Loucy (cell line): ENCODE measurements around the gene AMBRA1.

Source experiments
- H2AFZ ChIP-seq: fragments of 200-600 bp; sonication (generic); 2 replicates; pipeline ENCODE4 v1.6.0; 2016; ENCODE audit warnings: antibody characterized with exemption, mild to moderate bottlenecking, low read length, moderate library complexity
- H3F3A ChIP-seq: fragments of 200-600 bp; 2 replicates; pipeline ENCODE4 v1.6.0; 2016; ENCODE audit warnings: antibody characterized with exemption, low read depth, mild to moderate bottlenecking
- H3K27me3 ChIP-seq: fragments of 200-600 bp; sonication (generic); 2 replicates; pipeline ENCODE4 v1.6.1; 2014; ENCODE audit warnings: low read length, mild to moderate bottlenecking; ENCODE audit not compliant: insufficient read depth, poor library complexity, severe bottlenecking
- H3K36me3 ChIP-seq: fragments of 200-600 bp; sonication (generic); 2 replicates; pipeline ENCODE4 v1.6.1; 2016; ENCODE audit warnings: low read length; ENCODE audit not compliant: insufficient read depth
- H3K4me1 ChIP-seq: fragments of 200-600 bp; sonication (generic); 2 replicates; pipeline ENCODE4 v1.5.1; 2014; ENCODE audit warnings: low read length, mild to moderate bottlenecking; ENCODE audit not compliant: insufficient read depth, poor library complexity, severe bottlenecking
- H3K4me2 ChIP-seq: fragments of 200-600 bp; sonication (generic); 2 replicates; pipeline ENCODE4 v1.6.0; 2014; ENCODE audit warnings: antibody characterized with exemption, low read length, low read depth, mild to moderate bottlenecking; ENCODE audit not compliant: poor library complexity, severe bottlenecking
- H3K4me3 ChIP-seq: fragments of 200-600 bp; sonication (generic); 2 replicates; pipeline ENCODE4 v1.5.1; 2014; ENCODE audit warnings: low read length, mild to moderate bottlenecking, mixed read lengths; ENCODE audit not compliant: poor library complexity, severe bottlenecking
- H3K79me2 ChIP-seq: fragments of 200-600 bp; sonication (generic); 2 replicates; pipeline ENCODE4 v1.6.1; 2014; ENCODE audit warnings: low read length; ENCODE audit not compliant: insufficient read depth
- H3K9ac ChIP-seq: fragments of 200-600 bp; sonication (generic); 2 replicates; pipeline ENCODE4 v1.6.0; 2014; ENCODE audit warnings: mild to moderate bottlenecking, low read depth, low read length, moderate library complexity; ENCODE audit not compliant: poor library complexity, severe bottlenecking
- H3K9me2 ChIP-seq: fragments of 200-600 bp; sonication (generic); replicated peaks from 2 replicates; pipeline ENCODE4 v1.6.1; 2016; ENCODE audit warnings: low read depth, low read length, mixed read lengths
- H3K9me3 ChIP-seq: fragments of 200-600 bp; sonication (generic); 2 replicates; pipeline ENCODE4 v1.6.1; 2014; ENCODE audit warnings: mild to moderate bottlenecking, antibody characterized with exemption, low read length, low read depth; ENCODE audit not compliant: insufficient read depth
- H4K20me1 ChIP-seq: fragments of 200-600 bp; sonication (generic); 2 replicates; pipeline ENCODE4 v1.6.0; 2014; ENCODE audit warnings: antibody characterized with exemption, low read length, mild to moderate bottlenecking; ENCODE audit not compliant: insufficient read depth, poor library complexity, severe bottlenecking
- EZH2phosphoT487 ChIP-seq: fragments of 200-600 bp; IDR thresholded peaks from 2 replicates; pipeline ENCODE4 v1.6.1; 2018; ENCODE audit warnings: antibody characterized with exemption, mild to moderate bottlenecking, moderate library complexity, borderline replicate concordance
- TF ChIP-seq, protein P1 (sequence below): fragments of 200-600 bp; sonication (generic); conservative IDR thresholded peaks from 2 replicates; pipeline ENCODE4 v1.5.1; 2014; ENCODE audit warnings: mild to moderate bottlenecking, antibody characterized with exemption, low read length

Gene AMBRA1

DNA sequence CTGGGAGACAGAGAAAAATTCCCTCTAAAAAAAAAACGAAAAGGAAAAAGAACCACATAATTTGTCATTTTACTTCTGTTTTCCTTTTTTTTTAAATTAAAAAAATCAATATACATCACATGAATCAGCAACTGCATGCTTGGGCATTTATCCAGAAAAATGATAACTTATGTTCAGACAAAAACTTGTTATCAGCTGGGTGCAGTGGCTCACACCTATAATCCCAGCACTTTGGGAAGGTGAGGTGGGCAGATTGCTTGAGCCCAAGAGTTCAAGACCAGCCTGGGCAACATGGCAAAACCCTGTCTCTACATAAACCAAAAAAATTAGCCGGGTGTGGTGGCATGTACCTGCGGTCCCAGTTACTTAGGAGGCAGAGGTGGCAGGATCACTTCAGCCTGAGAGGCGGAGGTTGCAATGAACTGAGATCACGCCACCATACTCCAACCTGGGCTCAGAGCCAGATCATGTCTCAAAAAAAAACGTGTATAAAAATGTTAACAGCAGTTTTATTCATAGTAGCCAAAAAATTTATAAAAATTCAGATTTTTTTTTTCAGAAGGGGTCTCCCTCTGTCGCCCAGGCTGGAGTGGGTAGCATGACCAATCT lies 28.5 kb downstream of the AMBRA1 start:
- no peaks in the 10 kb centered on the region for H3K9me3 ChIP-seq
- peaks cover 10% of the 10 kb centered on the region for H3K4me1 ChIP-seq
- H3K9me2 ChIP-seq, result no peaks in the 10 kb centered on the region
- no peaks in the 10 kb centered on the region for H3K36me3 ChIP-seq
- peaks cover 3% of the 10 kb centered on the region for H4K20me1 ChIP-seq
- H3K79me2 ChIP-seq, result peaks cover 74% of the 10 kb centered on the region
- H3K9ac ChIP-seq, result no peak overlapping the region
- H3K4me2 ChIP-seq, result no peak overlapping the region
- no peaks in the 10 kb centered on the region for H3K27me3 ChIP-seq
- no peak overlapping the region for H2AFZ ChIP-seq
- TF ChIP-seq EZH2phosphoT487, result no peak
- TF ChIP-seq, protein P1, sequence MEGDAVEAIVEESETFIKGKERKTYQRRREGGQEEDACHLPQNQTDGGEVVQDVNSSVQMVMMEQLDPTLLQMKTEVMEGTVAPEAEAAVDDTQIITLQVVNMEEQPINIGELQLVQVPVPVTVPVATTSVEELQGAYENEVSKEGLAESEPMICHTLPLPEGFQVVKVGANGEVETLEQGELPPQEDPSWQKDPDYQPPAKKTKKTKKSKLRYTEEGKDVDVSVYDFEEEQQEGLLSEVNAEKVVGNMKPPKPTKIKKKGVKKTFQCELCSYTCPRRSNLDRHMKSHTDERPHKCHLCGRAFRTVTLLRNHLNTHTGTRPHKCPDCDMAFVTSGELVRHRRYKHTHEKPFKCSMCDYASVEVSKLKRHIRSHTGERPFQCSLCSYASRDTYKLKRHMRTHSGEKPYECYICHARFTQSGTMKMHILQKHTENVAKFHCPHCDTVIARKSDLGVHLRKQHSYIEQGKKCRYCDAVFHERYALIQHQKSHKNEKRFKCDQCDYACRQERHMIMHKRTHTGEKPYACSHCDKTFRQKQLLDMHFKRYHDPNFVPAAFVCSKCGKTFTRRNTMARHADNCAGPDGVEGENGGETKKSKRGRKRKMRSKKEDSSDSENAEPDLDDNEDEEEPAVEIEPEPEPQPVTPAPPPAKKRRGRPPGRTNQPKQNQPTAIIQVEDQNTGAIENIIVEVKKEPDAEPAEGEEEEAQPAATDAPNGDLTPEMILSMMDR, result no peak
- H3F3A ChIP-seq, result no peaks in the 10 kb centered on the region
- H3K4me3 ChIP-seq, result no peak overlapping the region

DNA sequence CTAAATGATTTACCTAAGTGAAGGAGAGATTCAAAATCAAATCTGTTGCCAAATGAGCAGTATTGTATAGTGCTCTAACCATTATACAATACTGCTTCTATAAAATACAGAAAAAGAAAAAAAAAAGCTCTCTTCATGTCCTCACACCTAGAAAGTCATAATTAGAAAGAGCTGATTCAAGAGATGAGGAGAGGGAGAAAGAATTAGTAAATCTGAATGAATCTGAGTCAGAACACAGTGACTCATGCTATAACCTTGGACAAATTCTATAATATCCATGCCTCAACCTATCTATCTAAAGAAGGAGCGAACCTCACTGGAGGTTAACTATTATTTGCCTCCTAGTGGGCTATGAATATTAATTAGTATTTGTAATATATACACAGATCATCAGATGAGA lies 29.4 kb downstream of the AMBRA1 start:
- H3K9me2 ChIP-seq, result no peaks in the 10 kb centered on the region
- H3K79me2 ChIP-seq, result peaks cover 77% of the 10 kb centered on the region
- H3K9ac ChIP-seq, result no peak overlapping the region
- H3F3A ChIP-seq, result no peaks in the 10 kb centered on the region
- H3K4me3 ChIP-seq, result no peak overlapping the region
- no peaks in the 10 kb centered on the region for H3K9me3 ChIP-seq
- H3K4me2 ChIP-seq, result no peak overlapping the region
- no peak overlapping the region for H2AFZ ChIP-seq
- H3K4me1 ChIP-seq, result peaks cover 19% of the 10 kb centered on the region
- TF ChIP-seq, protein P1, result no peak
- no peak for TF ChIP-seq EZH2phosphoT487
- peaks cover 5% of the 10 kb centered on the region for H4K20me1 ChIP-seq
- no peaks in the 10 kb centered on the region for H3K36me3 ChIP-seq
- no peaks in the 10 kb centered on the region for H3K27me3 ChIP-seq

DNA sequence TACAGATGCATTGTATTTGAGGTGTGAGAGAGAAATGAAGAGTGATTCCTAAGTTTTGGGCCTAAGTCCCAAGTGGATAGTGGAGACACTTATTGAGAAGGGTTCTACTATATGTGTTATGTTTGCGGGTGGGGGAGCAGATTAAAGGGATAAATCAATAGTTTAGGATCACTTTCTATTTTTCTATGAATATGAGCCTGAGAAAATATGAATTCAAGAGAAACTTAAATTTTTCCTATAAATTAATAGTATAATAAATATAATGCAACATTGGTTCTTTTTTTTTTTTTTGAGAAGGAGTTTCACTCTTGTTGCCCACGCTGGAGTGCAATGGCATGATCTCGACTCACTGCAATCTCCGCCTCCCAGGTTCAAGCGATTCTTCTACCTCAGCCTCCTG lies 31.3 kb downstream of the AMBRA1 start:
- H3K9me3 ChIP-seq, result no peaks in the 10 kb centered on the region
- peaks cover 7% of the 10 kb centered on the region for H4K20me1 ChIP-seq
- H3K4me3 ChIP-seq, result no peak overlapping the region
- no peaks in the 10 kb centered on the region for H3K36me3 ChIP-seq
- H3K9me2 ChIP-seq, result no peaks in the 10 kb centered on the region
- no peak overlapping the region for H3K9ac ChIP-seq
- TF ChIP-seq EZH2phosphoT487, result no peak
- TF ChIP-seq, protein P1, result no peak
- no peak overlapping the region for H3K4me2 ChIP-seq
- no peak overlapping the region for H2AFZ ChIP-seq
- H3F3A ChIP-seq, result no peaks in the 10 kb centered on the region
- no peaks in the 10 kb centered on the region for H3K27me3 ChIP-seq
- peaks cover 83% of the 10 kb centered on the region for H3K79me2 ChIP-seq
- H3K4me1 ChIP-seq, result peaks cover 20% of the 10 kb centered on the region
